GM10847 (cell line): ENCODE data around the gene GREB1L.

Experiments used
- POLR2A ChIP-seq: IDR thresholded peaks from 2 replicates; pipeline ENCODE4 v1.6.1; 2011; ENCODE audit not compliant: insufficient read length; ENCODE audit errors: extremely low read depth

The GREB1L gene

GRCh38 chr18:21293479-21293878 lies 51.4 kb downstream of the GREB1L start:
- no peak for TF ChIP-seq POLR2A

GRCh38 chr18:21295101-21295500 lies 53.1 kb downstream of the GREB1L start:
- no peak for TF ChIP-seq POLR2A

- no peak for TF ChIP-seq POLR2A
Observed at GRCh38 chr18:21296045-21296444, 54.0 kb downstream of the GREB1L start.

- TF ChIP-seq POLR2A: no peak
Observed at GRCh38 chr18:21298351-21298750, 56.3 kb downstream of the GREB1L start.

- TF ChIP-seq POLR2A: no peak
Observed at GRCh38 chr18:21300035-21300907, 58.2 kb downstream of the GREB1L start.

GRCh38 chr18:21300908-21301200 lies 58.8 kb downstream of the GREB1L start:
- TF ChIP-seq POLR2A: no peak

- no peak for TF ChIP-seq POLR2A
Observed at GRCh38 chr18:21303445-21303844, 61.4 kb downstream of the GREB1L start.

GRCh38 chr18:21303895-21304294 lies 61.9 kb downstream of the GREB1L start:
- no peak for TF ChIP-seq POLR2A

GRCh38 chr18:21305621-21306020 lies 63.6 kb downstream of the GREB1L start:
- no peak for TF ChIP-seq POLR2A

GRCh38 chr18:21306368-21306767 lies 64.3 kb downstream of the GREB1L start:
- no peak for TF ChIP-seq POLR2A

- TF ChIP-seq POLR2A: no peak
Observed at GRCh38 chr18:21307578-21307977, 65.5 kb downstream of the GREB1L start.

GRCh38 chr18:21309248-21309647 lies 67.2 kb downstream of the GREB1L start:
- TF ChIP-seq POLR2A: no peak

GRCh38 chr18:21313576-21313975 lies 71.5 kb downstream of the GREB1L start:
- TF ChIP-seq POLR2A: no peak

GRCh38 chr18:21314724-21315123 lies 72.7 kb downstream of the GREB1L start:
- TF ChIP-seq POLR2A: no peak

GRCh38 chr18:21315741-21316197 lies 73.7 kb downstream of the GREB1L start:
- no peak for TF ChIP-seq POLR2A

GRCh38 chr18:21316296-21316695 lies 74.3 kb downstream of the GREB1L start:
- no peak for TF ChIP-seq POLR2A

GRCh38 chr18:21321711-21322110 lies 79.7 kb downstream of the GREB1L start:
- no peak for TF ChIP-seq POLR2A
